KMS-11 (cell line): ENCODE measurements around the gene GLS.

Experiments
- H2AFZ ChIP-seq: fragments of 200-600 bp; sonication (generic); 2 replicates; pipeline ENCODE4 v1.6.1; 2016; ENCODE audit warnings: antibody characterized with exemption, mixed run types, low read depth
- H3K27ac ChIP-seq: fragments of 200-600 bp; sonication (generic); 2 replicates; pipeline ENCODE4 v1.6.1; 2016; ENCODE audit warnings: mild to moderate bottlenecking, mixed run types
- H3K27me3 ChIP-seq: fragments of 200-600 bp; sonication (generic); 2 replicates; pipeline ENCODE4 v1.6.1; 2017; ENCODE audit warnings: mild to moderate bottlenecking, low read depth, mixed run types, moderate library complexity; ENCODE audit not compliant: insufficient read depth
- H3K36me3 ChIP-seq: fragments of 200-600 bp; sonication (generic); 2 replicates; pipeline ENCODE4 v1.6.1; 2017; ENCODE audit warnings: mild to moderate bottlenecking, mixed run types; ENCODE audit not compliant: insufficient read depth
- H3K4me1 ChIP-seq: fragments of 200-600 bp; sonication (generic); 2 replicates; pipeline ENCODE4 v1.6.1; 2016; ENCODE audit warnings: mild to moderate bottlenecking, low read depth, mixed run types; ENCODE audit not compliant: poor library complexity, severe bottlenecking
- H3K4me2 ChIP-seq: fragments of 200-600 bp; sonication (generic); 2 replicates; pipeline ENCODE4 v1.7.0; 2016; ENCODE audit warnings: mild to moderate bottlenecking, mixed run types
- H3K4me3 ChIP-seq: fragments of 200-600 bp; sonication (generic); IDR thresholded peaks from 2 replicates; pipeline ENCODE4 v1.6.1; 2017; ENCODE audit warnings: low read depth, low read length, mixed read lengths; ENCODE audit not compliant: insufficient read depth
- H3K79me2 ChIP-seq: fragments of 200-600 bp; sonication (generic); 2 replicates; pipeline ENCODE4 v1.6.1; 2016; ENCODE audit warnings: low read depth, mixed run types; ENCODE audit not compliant: insufficient read depth
- H3K9ac ChIP-seq: fragments of 200-600 bp; sonication (generic); 2 replicates; pipeline ENCODE4 v1.6.1; 2016; ENCODE audit warnings: mild to moderate bottlenecking, mixed run types
- H4K20me1 ChIP-seq: fragments of 200-600 bp; sonication (generic); 2 replicates; pipeline ENCODE4 v1.6.1; 2016; ENCODE audit warnings: mild to moderate bottlenecking, mixed run types; ENCODE audit not compliant: insufficient read depth
- TF ChIP-seq, protein P1 (sequence below): fragments of 200-600 bp; sonication (generic); conservative IDR thresholded peaks from 2 replicates; pipeline ENCODE4 v1.6.1; 2017; ENCODE audit warnings: low read depth, mild to moderate bottlenecking, antibody characterized with exemption, low read length, moderate library complexity, mixed read lengths

Gene GLS

DNA sequence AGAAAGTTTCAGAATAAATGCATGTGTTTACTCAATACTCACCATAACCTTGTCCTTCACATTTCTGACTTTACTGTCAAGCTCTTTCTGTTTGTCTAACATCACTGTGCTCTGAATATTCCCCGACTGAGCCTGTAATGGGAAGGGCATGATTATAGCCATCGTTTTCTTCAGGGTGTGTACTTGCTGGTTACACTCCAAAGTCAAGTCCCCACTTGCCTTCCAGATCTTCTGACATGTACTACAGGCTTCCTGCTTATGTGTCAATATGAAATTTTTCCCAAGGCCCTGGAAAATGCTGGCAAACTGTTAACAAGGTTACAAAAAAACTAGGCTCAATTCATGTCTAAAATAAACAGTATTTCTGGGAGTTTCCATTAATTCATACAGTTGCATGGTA lies 120.4 kb downstream of the GLS start:
- H3K79me2 ChIP-seq, result no peaks in the 10 kb centered on the region
- TF ChIP-seq, protein P1, sequence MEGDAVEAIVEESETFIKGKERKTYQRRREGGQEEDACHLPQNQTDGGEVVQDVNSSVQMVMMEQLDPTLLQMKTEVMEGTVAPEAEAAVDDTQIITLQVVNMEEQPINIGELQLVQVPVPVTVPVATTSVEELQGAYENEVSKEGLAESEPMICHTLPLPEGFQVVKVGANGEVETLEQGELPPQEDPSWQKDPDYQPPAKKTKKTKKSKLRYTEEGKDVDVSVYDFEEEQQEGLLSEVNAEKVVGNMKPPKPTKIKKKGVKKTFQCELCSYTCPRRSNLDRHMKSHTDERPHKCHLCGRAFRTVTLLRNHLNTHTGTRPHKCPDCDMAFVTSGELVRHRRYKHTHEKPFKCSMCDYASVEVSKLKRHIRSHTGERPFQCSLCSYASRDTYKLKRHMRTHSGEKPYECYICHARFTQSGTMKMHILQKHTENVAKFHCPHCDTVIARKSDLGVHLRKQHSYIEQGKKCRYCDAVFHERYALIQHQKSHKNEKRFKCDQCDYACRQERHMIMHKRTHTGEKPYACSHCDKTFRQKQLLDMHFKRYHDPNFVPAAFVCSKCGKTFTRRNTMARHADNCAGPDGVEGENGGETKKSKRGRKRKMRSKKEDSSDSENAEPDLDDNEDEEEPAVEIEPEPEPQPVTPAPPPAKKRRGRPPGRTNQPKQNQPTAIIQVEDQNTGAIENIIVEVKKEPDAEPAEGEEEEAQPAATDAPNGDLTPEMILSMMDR, result no peak
- peaks cover 23% of the 10 kb centered on the region for H3K4me1 ChIP-seq
- no peak overlapping the region for H3K4me3 ChIP-seq
- H3K4me2 ChIP-seq, result no peak overlapping the region
- H4K20me1 ChIP-seq, result no peaks in the 10 kb centered on the region
- H3K27ac ChIP-seq, result no peak overlapping the region
- no peak overlapping the region for H3K9ac ChIP-seq
- no peaks in the 10 kb centered on the region; the same call in 1 of the 2 replicates for H3K27me3 ChIP-seq
- H3K36me3 ChIP-seq, result peaks cover 25% of the 10 kb centered on the region; the same call in 1 of the 2 replicates
- H2AFZ ChIP-seq, result no peak overlapping the region

DNA sequence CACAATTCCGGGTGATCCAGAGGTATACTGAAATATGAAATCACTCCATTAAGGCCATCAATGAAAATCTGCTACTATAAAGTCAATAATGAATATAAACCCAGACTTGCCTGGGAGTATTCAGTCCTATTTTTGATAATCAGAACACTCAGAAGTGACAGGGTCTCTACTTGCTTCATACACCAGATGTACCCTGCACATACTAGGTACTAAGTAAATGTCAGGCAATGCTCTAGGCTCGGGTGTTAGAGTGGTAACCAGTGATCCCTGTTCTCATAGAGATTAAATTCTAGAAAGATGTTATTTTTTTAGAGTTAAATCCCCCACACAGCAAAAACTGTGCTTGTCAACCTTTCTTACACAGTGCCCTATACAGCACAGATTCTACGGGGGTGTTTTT lies 121.0 kb downstream of the GLS start:
- no peak overlapping the region for H3K27ac ChIP-seq
- H3K4me2 ChIP-seq, result no peak overlapping the region
- TF ChIP-seq, protein P1, result no peak
- no peak overlapping the region for H3K4me3 ChIP-seq
- H2AFZ ChIP-seq, result no peak overlapping the region
- H3K9ac ChIP-seq, result no peak overlapping the region
- H3K36me3 ChIP-seq, result peaks cover 21% of the 10 kb centered on the region; the same call in 1 of the 2 replicates
- no peaks in the 10 kb centered on the region for H4K20me1 ChIP-seq
- no peaks in the 10 kb centered on the region; the same call in 1 of the 2 replicates for H3K27me3 ChIP-seq
- peaks cover 18% of the 10 kb centered on the region for H3K4me1 ChIP-seq
- H3K79me2 ChIP-seq, result no peaks in the 10 kb centered on the region

DNA sequence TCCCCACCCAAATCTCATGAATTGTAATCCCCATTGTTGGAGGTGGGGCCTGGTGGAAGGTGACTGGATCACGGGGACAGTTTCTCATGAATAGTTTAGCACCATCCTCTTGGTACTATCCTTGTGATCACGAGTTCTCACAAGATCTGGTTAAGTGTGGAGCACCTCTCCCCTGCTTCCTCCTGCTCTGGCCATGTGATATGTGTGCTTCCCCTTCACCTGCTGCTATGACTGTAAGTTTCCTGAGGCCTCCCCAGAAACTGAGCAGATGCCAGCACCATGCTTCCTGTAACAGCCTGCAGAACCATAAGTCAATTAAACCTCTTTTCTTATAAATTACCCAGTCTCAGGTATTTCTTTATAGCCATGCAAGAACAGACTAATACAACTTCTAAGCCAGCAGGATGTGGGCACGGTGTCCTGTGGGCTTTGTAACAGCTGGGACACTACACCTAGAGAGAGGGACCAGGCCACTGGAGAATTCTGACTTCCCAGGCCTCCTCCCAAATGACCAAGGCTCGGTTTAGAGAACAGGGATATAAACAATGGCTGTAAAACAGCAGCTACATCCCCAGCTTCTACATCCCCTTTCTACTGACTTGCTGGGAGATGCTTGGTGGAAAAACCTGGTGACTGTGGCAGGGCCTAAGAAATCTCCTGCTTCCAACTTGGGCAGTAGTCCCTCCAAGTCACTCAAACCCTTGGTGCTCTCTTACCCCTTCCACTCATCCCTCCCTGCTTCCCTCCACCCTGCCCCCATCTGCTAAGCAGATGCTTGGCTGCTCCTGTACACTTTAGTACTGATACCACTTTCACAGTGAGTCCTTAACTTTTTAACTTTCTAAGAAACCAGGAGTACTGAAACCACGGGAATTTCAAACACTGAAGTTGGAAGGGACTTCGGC lies 123.0 kb downstream of the GLS start:
- Histone ChIP-seq H3K79me2 (no peaks in the 10 kb centered on the region), H3K27ac (no peak overlapping the region), H4K20me1 (no peaks in the 10 kb centered on the region), H2AFZ (no peak overlapping the region), H3K36me3 (peaks cover 8% of the 10 kb centered on the region; the same call in 1 of the 2 replicates), H3K27me3 (no peaks in the 10 kb centered on the region), H3K9ac (no peak overlapping the region), H3K4me2 (no peak overlapping the region), H3K4me1 (peaks cover 10% of the 10 kb centered on the region), H3K4me3 (no peak overlapping the region)
- TF ChIP-seq, protein P1, result no peak

DNA sequence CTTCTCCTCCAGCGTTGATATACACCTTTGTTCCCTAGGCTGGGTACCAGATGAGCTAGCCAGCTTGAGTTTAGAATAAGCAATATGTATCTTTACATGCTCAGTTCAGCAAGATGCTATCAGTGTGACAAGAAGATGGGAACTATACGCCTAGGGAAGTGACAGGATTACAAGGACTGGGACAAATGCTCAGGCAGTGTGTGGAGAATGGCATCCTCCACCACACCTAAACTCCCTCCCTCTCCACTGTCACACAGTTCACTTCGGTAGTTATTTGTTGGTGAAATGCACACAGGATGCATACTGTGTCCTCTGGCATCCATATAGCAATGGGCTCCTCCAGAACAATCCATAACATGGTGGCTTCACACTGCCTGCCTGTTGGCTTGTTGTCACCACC lies 125.7 kb downstream of the GLS start:
- Histone ChIP-seq H3K4me1 (peaks cover 3% of the 10 kb centered on the region), H3K4me2 (no peak overlapping the region), H3K4me3 (no peak overlapping the region), H2AFZ (no peak overlapping the region), H3K27ac (no peak overlapping the region), H3K27me3 (no peaks in the 10 kb centered on the region), H4K20me1 (no peaks in the 10 kb centered on the region), H3K9ac (no peak overlapping the region), H3K36me3 (no peaks in the 10 kb centered on the region; the same call in none of the 2 replicates), H3K79me2 (peaks cover 8% of the 10 kb centered on the region; the same call in 1 of the 2 replicates)
- TF ChIP-seq, protein P1, result no peak
